Measurements from ENCODE around the gene PPME1. TPM values are rescaled to one million over a fixed set of nuclear protein-coding genes. Genes with fewer than 3 reads are reported as not detected.

Gene PPME1
- total RNA-seq, 1 donor from 2014 or later = 12.6 TPM

DNA sequence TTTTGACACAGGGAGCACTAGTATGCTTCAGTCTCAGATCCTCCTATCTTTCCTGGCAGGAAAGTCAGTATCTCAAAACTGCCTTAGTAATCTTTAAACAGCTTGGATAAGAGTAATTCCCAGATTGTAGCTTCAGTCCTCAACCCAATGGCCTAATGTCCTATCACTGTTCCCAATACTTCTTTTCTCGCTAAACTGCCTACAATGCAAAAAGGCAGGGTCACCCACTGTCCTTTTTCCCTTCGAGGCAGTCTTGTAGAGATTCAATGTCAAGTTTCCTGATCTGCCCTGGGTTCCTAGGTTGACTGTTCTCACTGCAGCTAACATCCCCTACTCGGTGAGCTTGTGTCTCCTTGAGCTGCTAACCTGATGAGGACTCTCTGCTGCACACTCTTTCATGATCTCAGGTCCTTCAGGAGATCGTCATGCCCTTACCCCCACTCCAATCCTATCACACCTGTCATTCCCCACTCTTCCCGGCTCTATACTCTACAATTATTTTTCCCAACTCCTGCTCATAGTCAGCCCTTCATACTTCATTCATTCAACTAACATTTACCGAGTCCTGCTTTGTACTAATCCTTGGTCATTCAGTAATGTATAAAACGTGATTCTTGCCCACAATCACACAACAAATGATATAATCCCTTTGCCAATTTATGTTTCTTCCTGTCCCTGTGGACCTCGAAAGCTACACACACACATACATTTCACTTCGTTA, 1.2 kb upstream of the PPME1 start:
- DNase-seq (ENCODE audit: low read depth) (peak; percentile 12), FAIRE-seq (no peak)
- Histone ChIP-seq H3K36me3 (ENCODE audit: control insufficient read depth, insufficient read depth, low read length) (peaks cover 2% of the 10 kb centered on the region), H3K4me3 (ENCODE audit: low read depth, low read length) (peak overlapping the region; percentile 62), H3K27me3 (ENCODE audit: control insufficient read depth, insufficient read depth, low read length) (no peaks in the 10 kb centered on the region)
- TF ChIP-seq, protein P1, sequence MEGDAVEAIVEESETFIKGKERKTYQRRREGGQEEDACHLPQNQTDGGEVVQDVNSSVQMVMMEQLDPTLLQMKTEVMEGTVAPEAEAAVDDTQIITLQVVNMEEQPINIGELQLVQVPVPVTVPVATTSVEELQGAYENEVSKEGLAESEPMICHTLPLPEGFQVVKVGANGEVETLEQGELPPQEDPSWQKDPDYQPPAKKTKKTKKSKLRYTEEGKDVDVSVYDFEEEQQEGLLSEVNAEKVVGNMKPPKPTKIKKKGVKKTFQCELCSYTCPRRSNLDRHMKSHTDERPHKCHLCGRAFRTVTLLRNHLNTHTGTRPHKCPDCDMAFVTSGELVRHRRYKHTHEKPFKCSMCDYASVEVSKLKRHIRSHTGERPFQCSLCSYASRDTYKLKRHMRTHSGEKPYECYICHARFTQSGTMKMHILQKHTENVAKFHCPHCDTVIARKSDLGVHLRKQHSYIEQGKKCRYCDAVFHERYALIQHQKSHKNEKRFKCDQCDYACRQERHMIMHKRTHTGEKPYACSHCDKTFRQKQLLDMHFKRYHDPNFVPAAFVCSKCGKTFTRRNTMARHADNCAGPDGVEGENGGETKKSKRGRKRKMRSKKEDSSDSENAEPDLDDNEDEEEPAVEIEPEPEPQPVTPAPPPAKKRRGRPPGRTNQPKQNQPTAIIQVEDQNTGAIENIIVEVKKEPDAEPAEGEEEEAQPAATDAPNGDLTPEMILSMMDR (IDR thresholded peaks at IDR 0.05; ENCODE audit: insufficient read depth, low read length, severe bottlenecking) = no peak

DNA sequence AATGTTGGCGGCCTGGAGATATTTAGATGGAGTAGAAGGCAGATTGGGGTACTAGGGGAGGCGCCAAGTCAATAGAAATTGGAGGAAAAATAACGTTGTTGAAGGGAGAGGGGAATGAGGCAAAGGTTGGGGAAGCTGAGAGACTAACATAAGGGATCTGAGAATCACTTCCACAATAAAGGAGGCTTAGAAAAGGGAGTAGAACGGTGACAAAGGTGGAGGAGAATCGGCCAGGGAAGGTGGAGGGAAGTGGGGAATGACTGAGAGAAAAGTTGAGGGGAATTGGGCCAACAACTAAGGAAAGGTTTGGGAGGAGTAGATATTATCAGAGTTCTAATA, 510 bp downstream of the PPME1 start:
- DNase-seq (ENCODE audit: low read depth) (peak; percentile 9), FAIRE-seq (no peak)
- TF ChIP-seq, protein P1 (IDR thresholded peaks at IDR 0.05; ENCODE audit: insufficient read depth, low read length, severe bottlenecking) = no peak
- H3K4me3 ChIP-seq (ENCODE audit: low read depth, low read length) = peak overlapping the region; percentile 62
- peaks cover 3% of the 10 kb centered on the region for H3K36me3 ChIP-seq (ENCODE audit: control insufficient read depth, insufficient read depth, low read length)
- no peaks in the 10 kb centered on the region for H3K27me3 ChIP-seq (ENCODE audit: control insufficient read depth, insufficient read depth, low read length)

DNA sequence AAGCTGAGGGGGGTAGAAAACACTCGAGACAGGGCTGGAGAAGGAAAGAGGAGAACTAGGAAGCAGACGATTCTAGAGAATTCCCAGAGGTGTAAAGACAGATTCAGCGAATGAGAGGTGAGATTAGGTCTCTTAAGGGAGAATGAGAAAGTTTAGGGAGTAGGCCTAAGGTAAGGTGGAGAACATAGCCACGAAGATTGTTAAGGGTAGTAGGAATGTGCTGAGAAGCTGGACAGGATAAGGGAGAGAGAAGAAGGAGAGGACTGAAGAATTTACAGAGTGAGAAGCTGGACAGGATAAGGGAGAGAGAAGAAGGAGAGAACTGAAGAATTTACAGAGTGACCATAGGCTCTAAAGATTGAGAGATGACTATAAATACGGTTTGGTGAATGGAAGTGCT, 908 bp downstream of the PPME1 start:
- TF ChIP-seq, protein P1 (IDR thresholded peaks at IDR 0.05; ENCODE audit: insufficient read depth, low read length, severe bottlenecking) = no peak
- Histone ChIP-seq H3K27me3 (ENCODE audit: control insufficient read depth, insufficient read depth, low read length) (no peaks in the 10 kb centered on the region), H3K36me3 (ENCODE audit: control insufficient read depth, insufficient read depth, low read length) (peaks cover 3% of the 10 kb centered on the region), H3K4me3 (ENCODE audit: low read depth, low read length) (peak overlapping the region; percentile 62)
- DNase-seq (ENCODE audit: low read depth) (peak; percentile 10), FAIRE-seq (no peak)

DNA sequence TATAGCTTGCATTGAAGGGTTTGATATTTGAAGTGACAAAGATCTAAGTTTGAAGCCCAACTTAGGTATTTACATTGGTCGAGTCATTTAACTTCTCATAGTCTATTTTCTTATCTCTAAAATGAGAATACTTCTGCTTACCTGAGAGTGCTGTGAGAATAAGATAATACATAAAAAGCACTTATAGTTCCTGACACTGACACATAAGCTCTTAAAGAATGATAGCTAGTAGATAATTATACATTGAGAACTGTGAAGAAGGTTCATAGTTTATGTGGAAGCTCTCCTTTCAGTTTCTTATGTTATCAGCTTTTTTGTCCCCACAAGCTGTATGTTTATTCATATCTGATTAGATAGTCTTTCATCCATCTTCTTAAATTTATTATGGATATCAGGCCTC, 4.8 kb downstream of the PPME1 start:
- TF ChIP-seq, protein P1 (IDR thresholded peaks at IDR 0.05; ENCODE audit: insufficient read depth, low read length, severe bottlenecking) = no peak
- peaks cover 1% of the 10 kb centered on the region for H3K36me3 ChIP-seq (ENCODE audit: control insufficient read depth, insufficient read depth, low read length)
- FAIRE-seq (no peak), DNase-seq (ENCODE audit: low read depth) (no peak)
- no peaks in the 10 kb centered on the region for H3K27me3 ChIP-seq (ENCODE audit: control insufficient read depth, insufficient read depth, low read length)
- H3K4me3 ChIP-seq (ENCODE audit: low read depth, low read length) = no peak overlapping the region

DNA sequence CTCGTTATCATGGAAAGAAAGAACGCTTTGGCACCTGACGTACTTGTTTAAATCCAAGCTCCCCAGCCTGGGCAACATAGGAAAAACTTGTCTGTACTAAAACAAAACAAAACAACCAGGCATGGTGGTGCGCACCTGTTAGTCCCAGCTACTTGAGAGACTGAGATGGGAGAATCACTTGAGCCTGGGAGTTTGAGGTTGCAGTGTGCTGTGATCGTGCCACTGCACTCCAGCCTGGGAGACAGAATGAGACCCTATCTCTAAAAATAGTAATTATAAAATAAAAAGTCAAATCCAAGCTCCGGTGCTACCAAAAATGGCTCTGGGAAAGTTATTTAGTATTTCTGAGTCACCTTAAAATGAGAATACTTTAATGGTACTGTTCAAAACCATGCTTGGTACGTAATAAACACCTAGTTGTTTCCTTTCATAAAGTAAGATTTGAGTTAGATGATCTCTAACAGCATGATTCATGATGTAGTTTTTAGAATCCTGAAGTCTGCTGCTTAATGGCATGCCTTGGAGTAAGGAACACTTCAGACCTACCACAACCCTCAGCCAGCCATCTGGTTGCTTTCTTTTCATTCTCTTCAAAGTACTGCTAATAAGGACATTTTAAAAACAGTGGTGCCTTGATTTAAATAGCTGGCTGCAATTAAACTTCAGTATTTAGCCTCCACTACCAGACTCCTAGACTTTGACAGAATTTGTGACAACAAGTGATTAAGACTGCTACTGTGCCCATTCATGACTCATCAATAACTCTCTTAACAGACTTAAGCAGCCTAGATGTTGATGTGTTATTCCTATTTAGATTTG, 8.4 kb downstream of the PPME1 start:
- H3K27me3 ChIP-seq (ENCODE audit: control insufficient read depth, insufficient read depth, low read length) = no peaks in the 10 kb centered on the region
- peak; percentile 39 for DNase-seq (ENCODE audit: low read depth)
- TF ChIP-seq, protein P1 (IDR thresholded peaks at IDR 0.05; ENCODE audit: insufficient read depth, low read length, severe bottlenecking) = no peak
- H3K36me3 ChIP-seq (ENCODE audit: control insufficient read depth, insufficient read depth, low read length) = peaks cover 1% of the 10 kb centered on the region
- no peak overlapping the region for H3K4me3 ChIP-seq (ENCODE audit: low read depth, low read length)
- FAIRE-seq = no peak

Data from bronchial epithelial cell (primary cell).